HepG2 (cell line): Measurements from ENCODE around the gene NECTIN2. TPM values are rescaled to one million over a fixed set of nuclear protein-coding genes. Genes with fewer than 3 reads are reported as not detected.

Source experiments
- ELF1 ChIP-seq: sonication (generic); formaldehyde crosslinking; IDR thresholded peaks from 2 replicates; pipeline ENCODE4 v1.4.0; 2020; ENCODE audit warnings: missing genetic modification reagents
- HHEX ChIP-seq: IDR thresholded peaks from 2 replicates; pipeline ENCODE4 v1.6.1; 2016; ENCODE audit warnings: control low read depth
- HIVEP1 ChIP-seq: sonication (generic); formaldehyde crosslinking; IDR thresholded peaks from 2 replicates; pipeline ENCODE4 v1.4.0; 2020; ENCODE audit warnings: mild to moderate bottlenecking, missing genetic modification reagents
- IKZF1 ChIP-seq: fragments of 450-650 bp; IDR thresholded peaks from 2 replicates; pipeline ENCODE4 v1.7.1; 2016
- JUNB ChIP-seq: sonication (generic); formaldehyde crosslinking; IDR thresholded peaks from 2 replicates; pipeline ENCODE4 v1.8.0; 2022; ENCODE audit warnings: missing genetic modification reagents, mild to moderate bottlenecking, borderline replicate concordance
- LCORL ChIP-seq, 2 experiments: fragments of 450-650 bp in 1 of 2; sonication (generic) in 1 of 2; formaldehyde crosslinking in 1 of 2; IDR thresholded peaks; 2 replicates each; pipeline versions ENCODE4 v1.5.0 to v1.6.1; 2017 to 2020; ENCODE audit warnings: antibody characterized with exemption in 1 of 2, missing genetic modification reagents in 1 of 2
- PHF21A ChIP-seq: sonication (generic); formaldehyde crosslinking; IDR thresholded peaks from 2 replicates; pipeline ENCODE4 v1.5.0; 2020; ENCODE audit warnings: mild to moderate bottlenecking, missing genetic modification reagents
- SALL2 ChIP-seq: sonication (generic); formaldehyde crosslinking; IDR thresholded peaks from 2 replicates; pipeline ENCODE4 v1.8.1; 2023; ENCODE audit warnings: mild to moderate bottlenecking, missing genetic modification reagents, inconsistent platforms
- SAP130 ChIP-seq: IDR thresholded peaks from 2 replicates; pipeline ENCODE4 v1.6.1; 2016; ENCODE audit warnings: low read depth
- SOX13 ChIP-seq, 3 experiments: fragments of 450-650 bp in 1 of 3; sonication (generic) in 1 of 3; formaldehyde crosslinking in 1 of 3; IDR thresholded peaks in 2 of 3; conservative IDR thresholded peaks in 1 of 3; 2 replicates each; pipeline versions ENCODE4 v1.5.0 to v1.6.1; 2016 to 2020; ENCODE audit warnings: antibody characterized with exemption in 1 of 3, mild to moderate bottlenecking in 1 of 3, missing compliant biosample characterization in 1 of 3, missing genetic modification reagents in 1 of 3, moderate library complexity in 1 of 3
- SUZ12 ChIP-seq: fragments of 150-350 bp; IDR thresholded peaks from 2 replicates; pipeline ENCODE4 v1.6.1; 2014; ENCODE audit warnings: low read depth, low read length
- SYNCRIP ChIP-seq: fragments of 200-400 bp; formaldehyde crosslinking; IDR thresholded peaks from 2 replicates; pipeline ENCODE4 v1.6.1; 2018; ENCODE audit warnings: mild to moderate bottlenecking, low read depth, low read length; ENCODE audit not compliant: insufficient read depth
- TBX2 ChIP-seq: sonication (generic); formaldehyde crosslinking; IDR thresholded peaks from 2 replicates; pipeline ENCODE4 v1.5.0; 2020; ENCODE audit warnings: missing genetic modification reagents, mild to moderate bottlenecking, borderline replicate concordance
- TCF7 ChIP-seq: sonication (generic); IDR thresholded peaks from 2 replicates; pipeline ENCODE4 v1.6.1; 2016; ENCODE audit warnings: antibody characterized with exemption, low read depth
- ZNF232 ChIP-seq: sonication (generic); formaldehyde crosslinking; IDR thresholded peaks from 2 replicates; pipeline ENCODE4 v1.4.0; 2020; ENCODE audit warnings: missing genetic modification reagents, borderline replicate concordance
- ZNF441 ChIP-seq: sonication (generic); formaldehyde crosslinking; IDR thresholded peaks from 2 replicates; pipeline ENCODE4 v1.7.0; 2021; ENCODE audit warnings: missing genetic modification reagents, borderline replicate concordance
- ZSCAN25 ChIP-seq: sonication (generic); formaldehyde crosslinking; IDR thresholded peaks from 2 replicates; pipeline ENCODE4 v1.8.0; 2022; ENCODE audit warnings: mild to moderate bottlenecking, missing genetic modification reagents
- polyA plus RNA-seq, 8 experiments: library from polyadenylated mRNA; depleted of rRNA in 3 of 8; stranded (reverse) in 7 of 8; unstranded in 1 of 8; fragments of >200 nt; fragmentation: Illumina TruSeq in 4 of 8; extraction: Trizol in 4 of 8; gene quantifications; 2 replicates each; pipeline versions ENCODE4 v1.2.1 to v1.2.3, GENCODE V29; 2011 to 2016; ENCODE audit warnings: low read depth in 4 of 8, missing spikeins in 1 of 8, mixed read lengths in 1 of 8; ENCODE audit not compliant: insufficient read depth in 1 of 8
- total RNA-seq, 5 experiments: library from RNA; depleted of rRNA; stranded (reverse); fragments of >200 nt; fragmentation: Illumina TruSeq; extraction: Trizol; gene quantifications; 2 replicates each; pipeline ENCODE4 v1.2.3, GENCODE V29; 2016; ENCODE audit warnings: low read depth in 1 of 5
- TF ChIP-seq, protein P1 (sequence below): sonication (generic); formaldehyde crosslinking; IDR thresholded peaks from 2 replicates; pipeline ENCODE4 v1.5.1; 2020; ENCODE audit warnings: missing genetic modification reagents, mild to moderate bottlenecking, borderline replicate concordance
- TF ChIP-seq, protein P2 (sequence below): sonication (generic); formaldehyde crosslinking; IDR thresholded peaks from 2 replicates; pipeline ENCODE4 v1.4.0; 2020; ENCODE audit warnings: missing genetic modification reagents
- TF ChIP-seq, protein P3 (sequence below): IDR thresholded peaks from 2 replicates; pipeline ENCODE4 v1.6.1; 2016; ENCODE audit warnings: missing compliant biosample characterization, missing genetic modification reagents, borderline replicate concordance
- TF ChIP-seq, protein P4 (sequence below): sonication (generic); formaldehyde crosslinking; IDR thresholded peaks from 2 replicates; pipeline ENCODE4 v1.5.1; 2020; ENCODE audit warnings: missing genetic modification reagents, mild to moderate bottlenecking, borderline replicate concordance

NECTIN2 gene
- total and polyA plus RNA-seq, 2 of the 13 experiments (the other 11 are each of a cell fraction or from before 2014, with no cell fraction given): 75.4 to 114 TPM

DNA sequence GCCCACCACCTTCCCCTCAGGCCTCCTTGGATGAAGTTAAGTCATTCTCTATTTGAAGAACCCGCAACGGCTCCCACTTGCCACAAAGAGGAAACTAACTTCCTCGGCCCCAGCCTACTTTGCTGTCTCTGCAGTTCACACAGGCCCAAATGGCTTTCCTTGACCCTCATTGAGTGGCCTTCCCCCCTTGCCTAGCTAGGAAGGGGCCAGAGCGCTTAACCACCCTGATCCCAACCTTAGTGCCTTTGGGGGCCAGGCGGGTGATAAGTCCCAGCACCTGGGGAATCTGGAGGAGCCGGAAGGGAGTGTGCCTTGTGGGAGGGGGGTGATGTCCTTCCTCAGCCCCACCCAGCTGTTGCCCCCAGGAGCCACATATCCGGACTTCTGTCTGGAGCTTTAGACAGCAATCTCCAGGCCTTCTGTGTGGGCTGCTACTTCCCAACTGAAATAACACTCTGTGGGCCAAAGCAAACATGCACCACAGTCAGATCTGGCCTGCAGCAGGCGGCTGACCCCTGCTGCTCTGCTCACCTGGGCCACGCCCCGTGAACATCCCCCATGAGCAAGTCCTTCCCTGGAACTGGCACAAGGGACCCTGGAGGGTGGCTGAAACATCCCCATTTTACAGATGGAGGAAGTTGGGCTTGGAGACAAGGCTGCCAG lies 10.5 kb downstream of the NECTIN2 start (continued):
- no peak for TF ChIP-seq SOX13 (IDR thresholded peaks at IDR 0.05)
- peak in 1 of 2 experiments; percentile 47; a peak in 1 of 4 replicates for TF ChIP-seq SOX13 (CRISPR knock-in tag; conservative IDR thresholded peaks at IDR 0.05 in 1 of 2, IDR thresholded peaks at IDR 0.05 in 1 of 2)
- no peak for TF ChIP-seq SUZ12
- TF ChIP-seq HIVEP1 (CRISPR knock-in tag): no peak
- 0 out of 2 replicates have a peak, but pooled peaks have one; percentile 33 for TF ChIP-seq ZNF441
- no peak for TF ChIP-seq SALL2 (CRISPR knock-in tag)
- TF ChIP-seq LCORL (IDR thresholded peaks at IDR 0.05): no peak
- TF ChIP-seq LCORL (CRISPR knock-in tag; IDR thresholded peaks at IDR 0.05): peak; percentile 80; the same call in 1 of the 2 replicates
- TF ChIP-seq TCF7: no peak
- 0 out of 2 replicates have a peak, but pooled peaks have one; percentile 16 for TF ChIP-seq TBX2 (CRISPR knock-in tag)
- TF ChIP-seq ELF1 (CRISPR knock-in tag): no peak
- TF ChIP-seq, protein P1, sequence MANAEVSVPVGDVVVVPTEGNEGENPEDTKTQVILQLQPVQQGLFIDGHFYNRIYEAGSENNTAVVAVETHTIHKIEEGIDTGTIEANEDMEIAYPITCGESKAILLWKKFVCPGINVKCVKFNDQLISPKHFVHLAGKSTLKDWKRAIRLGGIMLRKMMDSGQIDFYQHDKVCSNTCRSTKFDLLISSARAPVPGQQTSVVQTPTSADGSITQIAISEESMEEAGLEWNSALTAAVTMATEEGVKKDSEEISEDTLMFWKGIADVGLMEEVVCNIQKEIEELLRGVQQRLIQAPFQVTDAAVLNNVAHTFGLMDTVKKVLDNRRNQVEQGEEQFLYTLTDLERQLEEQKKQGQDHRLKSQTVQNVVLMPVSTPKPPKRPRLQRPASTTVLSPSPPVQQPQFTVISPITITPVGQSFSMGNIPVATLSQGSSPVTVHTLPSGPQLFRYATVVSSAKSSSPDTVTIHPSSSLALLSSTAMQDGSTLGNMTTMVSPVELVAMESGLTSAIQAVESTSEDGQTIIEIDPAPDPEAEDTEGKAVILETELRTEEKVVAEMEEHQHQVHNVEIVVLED (CRISPR knock-in tag): no peak
- no peak for TF ChIP-seq HHEX (CRISPR knock-in tag)
- no peak for TF ChIP-seq JUNB
- TF ChIP-seq IKZF1: no peak
- TF ChIP-seq, protein P2, sequence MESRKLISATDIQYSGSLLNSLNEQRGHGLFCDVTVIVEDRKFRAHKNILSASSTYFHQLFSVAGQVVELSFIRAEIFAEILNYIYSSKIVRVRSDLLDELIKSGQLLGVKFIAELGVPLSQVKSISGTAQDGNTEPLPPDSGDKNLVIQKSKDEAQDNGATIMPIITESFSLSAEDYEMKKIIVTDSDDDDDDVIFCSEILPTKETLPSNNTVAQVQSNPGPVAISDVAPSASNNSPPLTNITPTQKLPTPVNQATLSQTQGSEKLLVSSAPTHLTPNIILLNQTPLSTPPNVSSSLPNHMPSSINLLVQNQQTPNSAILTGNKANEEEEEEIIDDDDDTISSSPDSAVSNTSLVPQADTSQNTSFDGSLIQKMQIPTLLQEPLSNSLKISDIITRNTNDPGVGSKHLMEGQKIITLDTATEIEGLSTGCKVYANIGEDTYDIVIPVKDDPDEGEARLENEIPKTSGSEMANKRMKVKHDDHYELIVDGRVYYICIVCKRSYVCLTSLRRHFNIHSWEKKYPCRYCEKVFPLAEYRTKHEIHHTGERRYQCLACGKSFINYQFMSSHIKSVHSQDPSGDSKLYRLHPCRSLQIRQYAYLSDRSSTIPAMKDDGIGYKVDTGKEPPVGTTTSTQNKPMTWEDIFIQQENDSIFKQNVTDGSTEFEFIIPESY: peak; percentile 69
- TF ChIP-seq ZNF232 (CRISPR knock-in tag): no peak
- TF ChIP-seq, protein P3, sequence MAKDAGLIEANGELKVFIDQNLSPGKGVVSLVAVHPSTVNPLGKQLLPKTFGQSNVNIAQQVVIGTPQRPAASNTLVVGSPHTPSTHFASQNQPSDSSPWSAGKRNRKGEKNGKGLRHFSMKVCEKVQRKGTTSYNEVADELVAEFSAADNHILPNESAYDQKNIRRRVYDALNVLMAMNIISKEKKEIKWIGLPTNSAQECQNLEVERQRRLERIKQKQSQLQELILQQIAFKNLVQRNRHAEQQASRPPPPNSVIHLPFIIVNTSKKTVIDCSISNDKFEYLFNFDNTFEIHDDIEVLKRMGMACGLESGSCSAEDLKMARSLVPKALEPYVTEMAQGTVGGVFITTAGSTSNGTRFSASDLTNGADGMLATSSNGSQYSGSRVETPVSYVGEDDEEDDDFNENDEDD (CRISPR knock-in tag): 0 out of 2 replicates have a peak, but pooled peaks have one; percentile 22
- peak; percentile 62 for TF ChIP-seq PHF21A
- TF ChIP-seq, protein P4, sequence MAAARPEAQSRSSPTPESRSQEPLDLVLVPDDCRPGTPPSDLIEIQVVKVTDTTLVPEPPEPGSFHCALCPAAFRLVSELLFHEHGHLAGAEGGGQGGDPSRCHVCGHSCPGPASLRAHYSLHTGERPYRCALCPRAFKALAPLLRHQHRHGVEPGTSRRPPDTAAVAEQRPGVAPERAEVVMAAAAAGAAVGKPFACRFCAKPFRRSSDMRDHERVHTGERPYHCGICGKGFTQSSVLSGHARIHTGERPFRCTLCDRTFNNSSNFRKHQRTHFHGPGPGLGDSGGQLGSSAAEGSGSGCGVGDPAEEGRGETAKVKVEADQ (CRISPR knock-in tag): no peak
- no peak for TF ChIP-seq SYNCRIP
- TF ChIP-seq ZSCAN25 (CRISPR knock-in tag): no peak
- peak; percentile 57 for TF ChIP-seq SAP130
